Activated T-cell treated with anti-CD3 and anti-CD28 coated beads, Interleukin-2, amount 50 U/mL, for 1 hour (primary cell): Measurements from ENCODE around the gene PPP1R3F.
A peak's percentile ranks its signal among the peaks of the same experiment; 100 is the strongest.
"Not testable (repeated sequence)": the region's sequence is repeated elsewhere in the genome, so short reads cannot be mapped to it uniquely, and the experiment has no call there.

Experiments
- DNase-seq: peaks from one replicate; pipeline ENCODE4 v3.0.0-alpha.2; 2020

The PPP1R3F gene

DNA sequence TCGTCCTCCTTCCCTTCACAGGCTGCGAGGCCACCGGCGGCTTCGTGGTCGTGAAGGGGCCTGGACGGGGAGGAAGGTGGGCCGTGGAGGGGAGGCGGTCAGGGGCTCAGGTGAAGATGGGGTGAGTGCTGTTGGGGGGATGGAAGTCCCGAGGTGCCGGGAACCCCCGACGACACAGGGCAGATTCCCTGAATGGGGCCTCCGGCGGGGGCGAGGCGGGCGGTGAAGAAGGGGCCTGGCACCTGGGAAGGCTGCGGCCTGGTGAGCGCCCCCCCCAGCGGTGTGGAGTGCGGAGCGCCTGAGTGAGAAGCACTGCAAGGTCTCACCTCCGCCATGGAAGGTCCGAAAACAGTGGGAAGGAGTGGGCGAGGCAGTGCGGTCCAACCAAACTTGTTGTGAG is 52.7 kb downstream of the PPP1R3F start:
- not testable (repeated sequence) for DNase-seq

DNA sequence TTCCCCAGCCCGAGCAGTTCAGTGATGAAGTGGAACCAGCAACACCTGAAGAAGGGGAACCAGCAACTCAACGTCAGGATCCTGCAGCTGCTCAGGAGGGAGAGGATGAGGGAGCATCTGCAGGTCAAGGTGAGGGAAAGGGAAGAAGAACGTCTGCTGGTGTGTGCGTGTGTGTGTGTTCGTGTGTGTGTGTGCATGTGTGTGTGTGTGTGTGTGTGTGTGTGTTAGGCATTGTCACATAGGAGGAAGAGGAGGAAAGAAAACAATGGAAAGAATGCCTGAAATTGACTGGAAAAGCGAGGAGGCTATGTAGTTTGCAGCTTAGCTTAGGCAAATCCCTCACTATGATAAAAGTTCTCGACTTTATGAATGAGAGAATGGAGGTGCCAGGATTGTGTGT is 54.1 kb downstream of the PPP1R3F start:
- not testable (repeated sequence) for DNase-seq

DNA sequence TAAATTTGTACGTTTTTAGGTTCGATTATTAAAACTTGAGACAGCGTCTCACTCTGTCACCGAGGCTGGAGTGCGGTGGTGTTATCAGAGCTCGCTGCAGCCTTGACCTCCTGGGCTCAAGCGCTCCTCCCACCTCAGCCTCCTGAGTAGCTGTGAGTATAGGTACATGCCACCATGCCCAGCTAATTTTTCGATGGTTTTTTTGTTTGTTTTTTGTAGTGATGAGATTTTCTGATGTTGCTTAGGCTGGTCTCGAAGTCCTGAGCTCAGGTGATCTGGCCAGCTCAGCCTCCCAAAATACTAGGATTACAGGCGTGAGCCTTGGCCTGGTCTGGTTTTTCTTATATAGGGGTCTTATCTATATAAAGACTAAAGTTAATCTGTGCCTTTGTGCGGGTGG is 60.8 kb downstream of the PPP1R3F start:
- not testable (repeated sequence) for DNase-seq

DNA sequence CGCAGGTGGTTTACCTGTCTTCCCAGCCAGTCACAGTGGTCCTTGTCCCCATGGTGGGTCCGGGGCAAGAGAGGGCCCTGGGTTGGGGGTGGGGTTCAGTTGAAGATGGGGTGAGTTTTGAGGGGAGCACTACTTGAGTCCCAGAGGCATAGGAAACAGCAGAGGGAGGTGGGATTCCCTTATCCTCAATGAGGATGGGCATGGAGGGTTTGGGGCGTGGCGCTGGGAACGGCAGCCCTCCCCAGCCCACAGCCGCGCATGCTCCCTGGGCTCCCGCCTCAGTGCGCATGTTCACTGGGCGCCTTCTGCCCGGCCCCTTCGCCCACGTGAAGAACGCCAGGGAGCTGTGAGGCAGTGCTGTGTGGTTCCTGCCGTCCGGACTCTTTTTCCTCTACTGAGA is 61.7 kb downstream of the PPP1R3F start, which contains the start of gene GAGE13:
TSS of gene GAGE13 (plus strand) at position 301 of the 400 bp plus-strand sequence. CDS start 1,156 bp downstream, outside the sequence.
- DNase-seq = not testable (repeated sequence)

- DNase-seq = peak; percentile 40
These were observed 62.2 kb downstream of the PPP1R3F start for GRCh38 chrX:49331841-49332240.
